Liver (tissue), 3 donors: ENCODE results near the gene THEM5.

ENCODE experiments used
- EGR1 ChIP-seq, 2 donors: IDR thresholded peaks; 2 replicates each; pipeline ENCODE4 v1.6.1; 2016 to 2018; ENCODE audit warnings: antibody characterized with exemption in 2 of 2, low read depth in 2 of 2
- FOXA1 ChIP-seq: IDR thresholded peaks from 2 replicates; pipeline ENCODE4 v1.6.1; 2016; ENCODE audit warnings: antibody characterized with exemption
- FOXA2 ChIP-seq: IDR thresholded peaks from 2 replicates; pipeline ENCODE4 v1.6.1; 2016; ENCODE audit warnings: antibody characterized with exemption
- GABPA ChIP-seq, 2 donors: IDR thresholded peaks in 1 of 2; conservative IDR thresholded peaks in 1 of 2; 2 replicates each; pipeline ENCODE4 v1.6.1; 2016; ENCODE audit warnings: antibody characterized with exemption in 2 of 2, mild to moderate bottlenecking in 1 of 2, moderate library complexity in 1 of 2
- RAD21 ChIP-seq, 2 donors: IDR thresholded peaks; 2 replicates each; pipeline ENCODE4 v1.6.1; 2016; ENCODE audit warnings: antibody characterized with exemption in 2 of 2, mild to moderate bottlenecking in 2 of 2
- YY1 ChIP-seq: IDR thresholded peaks from 2 replicates; pipeline ENCODE4 v1.6.1; 2016; ENCODE audit warnings: antibody characterized with exemption, mild to moderate bottlenecking
- TF ChIP-seq, protein P1 (sequence below): fragments of 150-350 bp; IDR thresholded peaks from 2 replicates; pipeline ENCODE4 v1.5.1; 2017; ENCODE audit warnings: improper control_type of control experiment, low read depth, low read length; ENCODE audit not compliant: missing input control
- TF ChIP-seq, protein P2 (sequence below): IDR thresholded peaks from 2 replicates; pipeline ENCODE4 v1.6.1; 2016; ENCODE audit warnings: antibody characterized with exemption
- donor health status: healthy.
- donor health status: healthy.

DNA sequence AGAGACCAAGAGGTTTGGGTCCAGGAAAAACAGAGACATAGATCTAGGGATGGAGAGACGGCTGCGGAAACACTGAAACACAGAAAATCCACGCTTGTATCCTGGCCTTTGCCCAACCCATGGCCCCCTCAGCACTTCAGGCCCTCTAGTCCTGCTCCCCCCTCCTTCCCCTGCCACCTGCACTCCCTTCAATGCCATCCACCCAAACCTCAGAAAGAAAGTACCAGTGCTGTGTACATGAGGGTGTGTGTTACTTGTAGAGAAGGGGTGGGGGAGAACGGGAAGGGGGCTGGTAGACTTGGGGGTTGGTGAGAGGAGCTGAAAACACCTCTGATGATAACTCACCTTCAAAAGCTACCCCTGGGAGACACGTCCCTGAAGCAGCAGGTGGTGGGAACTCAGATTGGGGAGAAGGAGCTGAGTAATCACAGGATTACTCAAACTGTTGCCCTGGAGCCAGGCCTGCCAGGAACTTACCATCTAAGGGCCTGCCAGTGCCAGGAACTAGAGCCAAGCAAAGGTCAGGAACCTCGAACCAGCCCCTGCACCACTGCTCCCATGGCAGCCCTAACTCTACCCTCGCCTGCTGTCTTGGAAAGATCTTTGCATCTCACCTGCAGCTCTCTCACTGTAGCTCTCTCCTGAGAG, 33.4 kb downstream of the THEM5 start:
- TF ChIP-seq FOXA2 (peak; percentile 17), EGR1 (IDR thresholded peaks at IDR 0.05; ENCODE audit: low read depth in 2 of 2) (no peak), FOXA1 (no peak), GABPA (IDR thresholded peaks at IDR 0.05 in 1 of 2, conservative IDR thresholded peaks at IDR 0.05 in 1 of 2) (no peak), YY1 (peak; percentile 37), RAD21 (IDR thresholded peaks at IDR 0.05) (peak in 1 of 2 donors; percentile 9)
- TF ChIP-seq, protein P1, sequence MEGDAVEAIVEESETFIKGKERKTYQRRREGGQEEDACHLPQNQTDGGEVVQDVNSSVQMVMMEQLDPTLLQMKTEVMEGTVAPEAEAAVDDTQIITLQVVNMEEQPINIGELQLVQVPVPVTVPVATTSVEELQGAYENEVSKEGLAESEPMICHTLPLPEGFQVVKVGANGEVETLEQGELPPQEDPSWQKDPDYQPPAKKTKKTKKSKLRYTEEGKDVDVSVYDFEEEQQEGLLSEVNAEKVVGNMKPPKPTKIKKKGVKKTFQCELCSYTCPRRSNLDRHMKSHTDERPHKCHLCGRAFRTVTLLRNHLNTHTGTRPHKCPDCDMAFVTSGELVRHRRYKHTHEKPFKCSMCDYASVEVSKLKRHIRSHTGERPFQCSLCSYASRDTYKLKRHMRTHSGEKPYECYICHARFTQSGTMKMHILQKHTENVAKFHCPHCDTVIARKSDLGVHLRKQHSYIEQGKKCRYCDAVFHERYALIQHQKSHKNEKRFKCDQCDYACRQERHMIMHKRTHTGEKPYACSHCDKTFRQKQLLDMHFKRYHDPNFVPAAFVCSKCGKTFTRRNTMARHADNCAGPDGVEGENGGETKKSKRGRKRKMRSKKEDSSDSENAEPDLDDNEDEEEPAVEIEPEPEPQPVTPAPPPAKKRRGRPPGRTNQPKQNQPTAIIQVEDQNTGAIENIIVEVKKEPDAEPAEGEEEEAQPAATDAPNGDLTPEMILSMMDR, result no peak
- TF ChIP-seq, protein P2, sequence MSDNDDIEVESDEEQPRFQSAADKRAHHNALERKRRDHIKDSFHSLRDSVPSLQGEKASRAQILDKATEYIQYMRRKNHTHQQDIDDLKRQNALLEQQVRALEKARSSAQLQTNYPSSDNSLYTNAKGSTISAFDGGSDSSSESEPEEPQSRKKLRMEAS, result peak; percentile 69
